Activated B cell treated with CpG ODN at 0.5 μM for 24 hours (primary cell): ENCODE data around the gene MAML2. TPM values are rescaled to one million over a fixed set of nuclear protein-coding genes. Genes with fewer than 3 reads are reported as not detected.

Source experiments
- ATAC-seq: fragments of 200-7000 bp; cut with Tn5 transposase; one replicate; pipeline ENCODE4 v1.10.0; 2021; ENCODE audit warnings: low read depth, mild to moderate bottlenecking, moderate library complexity
- CTCF ChIA-PET: fragments of 350-600 bp; sonication (Branson Sonifier 250); formaldehyde crosslinking; loops from one replicate; lab custom pipeline; 2021; ENCODE audit warnings: antibody characterized with exemption; lab: Charles Lee
- POLR2A ChIA-PET: fragments of 350-600 bp; sonication (Branson Sonifier 250); formaldehyde crosslinking; loops from one replicate; lab custom pipeline; 2021; ENCODE audit warnings: antibody characterized with exemption; lab: Charles Lee
- DNase-seq: peaks from one replicate; pipeline ENCODE4 v3.0.0; 2022
- H3K27ac Mint-ChIP-seq: one replicate; pipeline ENCODE4 v1.8.0; 2020; ENCODE audit warnings: mixed read lengths
- H3K27me3 Mint-ChIP-seq: one replicate; pipeline ENCODE4 v1.8.0; 2021; ENCODE audit warnings: mixed read lengths
- H3K36me3 Mint-ChIP-seq: one replicate; pipeline ENCODE4 v1.8.0; 2021; ENCODE audit warnings: low read depth, mixed read lengths
- H3K4me1 Mint-ChIP-seq: one replicate; pipeline ENCODE4 v1.8.0; 2021; ENCODE audit warnings: mixed read lengths
- H3K4me3 Mint-ChIP-seq: one replicate; pipeline ENCODE4 v1.8.0; 2020; ENCODE audit warnings: mild to moderate bottlenecking, mixed read lengths
- H3K9me3 Mint-ChIP-seq: one replicate; pipeline ENCODE4 v1.8.0; 2020; ENCODE audit warnings: mixed read lengths
- intact Hi-C: fragments of 100-400 bp; cut with micrococcal nuclease; formaldehyde crosslinking; loops from one replicate; pipeline ENCODE4 v1.15.1; 2024
- total RNA-seq: library from RNA; stranded (reverse); gene quantifications from 2 replicates; pipeline ENCODE4 v1.2.3, GENCODE V29; 2022
- TF ChIP-seq, protein P1 (sequence below): fragments of 200-600 bp; IDR thresholded peaks from one replicate; pipeline ENCODE4 v1.8.0; 2022; ENCODE audit warnings: antibody characterized with exemption, mild to moderate bottlenecking

The MAML2 gene
- total RNA-seq, 1 donor from 2014 or later = 24.8 TPM

DNA sequence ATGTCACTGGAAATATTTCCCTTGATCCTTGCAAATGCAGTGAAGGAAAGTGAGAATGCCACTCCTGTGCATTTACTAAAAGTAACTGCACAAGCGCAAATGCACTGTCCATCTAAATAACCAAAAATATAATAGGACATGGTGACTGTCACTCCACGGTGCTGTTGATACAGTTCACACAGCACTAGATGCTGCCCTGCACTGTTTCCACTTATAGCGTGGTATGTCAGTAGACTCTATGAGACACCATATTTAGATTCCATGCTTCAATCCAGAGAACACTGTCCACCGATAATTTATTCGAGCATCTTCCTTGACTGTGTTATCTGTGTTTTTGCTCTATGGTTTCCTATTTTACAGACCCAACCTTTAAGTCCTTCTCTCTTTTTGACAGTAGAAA lies 125.8 kb downstream of the MAML2 start:
- no peaks in the 10 kb centered on the region for H3K27me3 Mint-ChIP-seq
- no peak overlapping the region for H3K4me3 Mint-ChIP-seq
- POLR2A ChIA-PET = interaction anchor here (1.6 kb wide), 1 partner anchor 26 kb away, joined by 4 read pairs; no protein-coding TSS in a partner anchor
- H3K4me1 Mint-ChIP-seq = peaks cover 90% of the 10 kb centered on the region
- TF ChIP-seq, protein P1, sequence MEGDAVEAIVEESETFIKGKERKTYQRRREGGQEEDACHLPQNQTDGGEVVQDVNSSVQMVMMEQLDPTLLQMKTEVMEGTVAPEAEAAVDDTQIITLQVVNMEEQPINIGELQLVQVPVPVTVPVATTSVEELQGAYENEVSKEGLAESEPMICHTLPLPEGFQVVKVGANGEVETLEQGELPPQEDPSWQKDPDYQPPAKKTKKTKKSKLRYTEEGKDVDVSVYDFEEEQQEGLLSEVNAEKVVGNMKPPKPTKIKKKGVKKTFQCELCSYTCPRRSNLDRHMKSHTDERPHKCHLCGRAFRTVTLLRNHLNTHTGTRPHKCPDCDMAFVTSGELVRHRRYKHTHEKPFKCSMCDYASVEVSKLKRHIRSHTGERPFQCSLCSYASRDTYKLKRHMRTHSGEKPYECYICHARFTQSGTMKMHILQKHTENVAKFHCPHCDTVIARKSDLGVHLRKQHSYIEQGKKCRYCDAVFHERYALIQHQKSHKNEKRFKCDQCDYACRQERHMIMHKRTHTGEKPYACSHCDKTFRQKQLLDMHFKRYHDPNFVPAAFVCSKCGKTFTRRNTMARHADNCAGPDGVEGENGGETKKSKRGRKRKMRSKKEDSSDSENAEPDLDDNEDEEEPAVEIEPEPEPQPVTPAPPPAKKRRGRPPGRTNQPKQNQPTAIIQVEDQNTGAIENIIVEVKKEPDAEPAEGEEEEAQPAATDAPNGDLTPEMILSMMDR = no peak
- DNase-seq = no peak
- H3K27ac Mint-ChIP-seq = peak overlapping the region; percentile 99
- no peaks in the 10 kb centered on the region for H3K9me3 Mint-ChIP-seq
- CTCF ChIA-PET = interaction anchor here (0.8 to 1.3 kb wide), 2 partner anchors 125 to 126 kb away, joined by 3 to 6 read pairs; partner anchors contain the start of gene MAML2
- peaks cover under 1% of the 10 kb centered on the region for H3K36me3 Mint-ChIP-seq
- intact Hi-C loops = loop anchor here (2.0 to 5.0 kb wide), 2 partner anchors 14 to 430 kb away; partner anchors contain the start of gene FAM76B
- ATAC-seq = no peak

DNA sequence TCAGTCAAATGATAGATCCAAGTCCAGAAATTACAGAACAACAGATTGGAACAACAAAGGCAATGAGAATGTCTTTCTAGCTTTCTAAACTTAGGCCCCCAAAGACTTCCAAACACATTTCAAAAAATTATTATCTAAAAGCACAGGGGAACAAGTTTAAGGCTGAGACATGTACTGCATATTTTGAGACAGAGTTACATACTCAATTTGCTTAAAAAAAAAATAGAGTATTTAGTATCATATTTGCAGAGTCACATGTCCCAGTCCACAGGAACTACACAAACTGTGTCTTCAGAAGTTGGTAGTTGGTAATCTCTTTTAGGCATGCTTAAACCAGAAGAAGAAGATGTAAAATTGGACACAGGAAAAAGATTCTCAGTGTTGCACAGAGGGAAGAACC lies 127.2 kb downstream of the MAML2 start:
- DNase-seq = no peak
- ATAC-seq = no peak
- Mint-ChIP-seq H3K27me3 (no peaks in the 10 kb centered on the region), H3K4me3 (peak overlapping the region; percentile 78), H3K4me1 (peaks cover 87% of the 10 kb centered on the region), H3K27ac (peak overlapping the region; percentile 99), H3K36me3 (no peaks in the 10 kb centered on the region), H3K9me3 (no peaks in the 10 kb centered on the region)
- POLR2A ChIA-PET = interaction anchor here (0.8 to 1.9 kb wide), 4 partner anchors 27 to 127 kb away, joined by 4 to 14 read pairs (median 6); partner anchors contain the start of gene MAML2
- TF ChIP-seq, protein P1 = no peak
- intact Hi-C loops = loop anchor here (1.0 to 5.0 kb wide), 6 partner anchors 12 to 429 kb away; partner anchors contain the start of gene FAM76B
- CTCF ChIA-PET = interaction anchor here (1.0 to 3.8 kb wide), 2 partner anchors 122 to 127 kb away, joined by 3 to 19 read pairs; partner anchors contain the start of gene MAML2

DNA sequence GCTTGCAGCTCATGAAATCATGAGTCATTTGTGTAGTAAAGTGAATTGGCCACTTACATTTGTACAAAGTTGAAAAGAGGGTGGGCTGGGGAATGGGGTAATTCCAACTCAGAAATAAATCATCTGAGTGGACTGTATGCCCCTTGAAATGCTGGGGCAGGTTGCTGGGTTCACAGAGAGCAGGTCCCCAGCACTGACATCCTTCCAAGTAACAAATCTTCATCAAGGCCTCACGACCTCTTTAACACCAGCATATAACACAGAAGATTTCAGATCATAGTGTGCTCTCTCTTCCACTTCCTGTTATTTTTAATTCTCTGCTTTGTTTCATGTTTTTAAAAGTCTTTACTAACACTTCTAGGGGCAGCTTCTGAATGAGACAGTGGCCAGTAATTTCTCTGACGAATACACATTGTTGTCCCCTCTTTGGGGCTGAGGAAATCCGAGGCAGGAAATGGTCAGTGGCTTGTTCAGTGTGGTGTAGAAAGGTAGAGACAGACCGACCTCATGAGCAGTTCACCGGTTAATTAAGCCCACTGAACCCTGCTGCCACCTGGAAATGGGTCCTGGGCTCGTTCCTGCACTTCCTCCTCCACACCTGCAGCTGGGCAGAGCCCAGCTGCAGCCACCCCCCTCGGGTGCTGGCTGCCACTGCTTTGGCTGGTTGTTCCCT lies 127.7 kb downstream of the MAML2 start:
- peaks cover 83% of the 10 kb centered on the region for H3K4me1 Mint-ChIP-seq
- H3K9me3 Mint-ChIP-seq = no peaks in the 10 kb centered on the region
- DNase-seq (peak; percentile 30), ATAC-seq (peak; percentile 82)
- H3K4me3 Mint-ChIP-seq = peak overlapping the region; percentile 78
- peak overlapping the region; percentile 99 for H3K27ac Mint-ChIP-seq
- H3K36me3 Mint-ChIP-seq = no peaks in the 10 kb centered on the region
- ChIA-PET CTCF (interaction anchor here (1.0 to 3.8 kb wide), 2 partner anchors 122 to 127 kb away, joined by 3 to 19 read pairs; partner anchors contain the start of gene MAML2), POLR2A (interaction anchor here (0.6 to 1.9 kb wide), 10 partner anchors 11 to 128 kb away, joined by 3 to 14 read pairs (median 4); partner anchors contain the start of gene MAML2)
- intact Hi-C loops = loop anchor here (1.0 to 5.0 kb wide), 5 partner anchors 11 to 428 kb away; partner anchors contain the start of gene FAM76B
- TF ChIP-seq, protein P1 = no peak
- no peaks in the 10 kb centered on the region for H3K27me3 Mint-ChIP-seq

DNA sequence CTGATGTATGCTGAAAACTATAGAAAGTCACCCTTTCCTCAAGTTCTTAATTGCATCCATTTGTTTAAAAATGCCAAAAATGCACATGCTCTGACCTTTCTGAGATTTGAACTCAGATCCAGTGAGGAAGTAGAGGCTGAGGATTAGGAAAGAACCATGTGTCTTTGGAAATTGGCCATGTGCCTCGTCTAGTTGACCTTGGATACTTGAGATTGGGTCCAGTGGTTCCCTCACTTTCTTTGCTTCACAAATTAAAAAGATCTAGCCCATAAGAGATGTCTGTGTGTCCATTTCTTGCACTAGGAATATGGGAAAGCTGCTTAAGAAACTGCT lies 128.3 kb downstream of the MAML2 start:
- ChIA-PET CTCF (interaction anchor here (3.8 kb wide), 1 partner anchor 128 kb away, joined by 19 read pairs; the partner anchor contains the start of gene MAML2), POLR2A (interaction anchor here (0.6 to 1.9 kb wide), 9 partner anchors 12 to 128 kb away, joined by 3 to 14 read pairs (median 5); partner anchors contain the start of gene MAML2)
- H3K27me3 Mint-ChIP-seq = no peaks in the 10 kb centered on the region
- peak overlapping the region; percentile 78 for H3K4me3 Mint-ChIP-seq
- TF ChIP-seq, protein P1 = no peak
- H3K36me3 Mint-ChIP-seq = no peaks in the 10 kb centered on the region
- H3K4me1 Mint-ChIP-seq = peaks cover 78% of the 10 kb centered on the region
- ATAC-seq (no peak), DNase-seq (no peak)
- H3K27ac Mint-ChIP-seq = peak overlapping the region; percentile 99
- H3K9me3 Mint-ChIP-seq = no peaks in the 10 kb centered on the region
- intact Hi-C loops = loop anchor here (1.0 to 5.0 kb wide), 5 partner anchors 10 to 427 kb away; partner anchors contain the start of gene FAM76B

DNA sequence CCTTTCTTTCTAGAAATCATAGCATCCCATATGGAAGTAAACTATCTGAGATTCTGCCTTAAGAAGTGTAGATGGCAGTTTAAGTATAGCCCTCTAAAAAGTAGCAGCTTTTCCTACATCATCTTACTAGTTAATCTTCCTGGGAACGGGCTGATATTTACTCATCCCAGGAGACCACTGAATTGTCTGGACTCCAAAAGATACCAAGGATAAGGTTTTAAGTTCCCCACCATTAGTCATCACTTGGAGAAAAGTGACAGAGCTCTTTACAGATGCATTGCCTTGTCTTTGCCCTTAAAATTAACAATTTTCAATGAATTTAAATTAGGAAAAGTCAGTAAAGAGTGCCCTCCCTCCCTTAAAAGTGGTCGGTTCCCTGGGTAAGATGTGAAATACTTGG lies 129.5 kb downstream of the MAML2 start:
- Mint-ChIP-seq H3K9me3 (no peaks in the 10 kb centered on the region), H3K4me3 (no peak overlapping the region), H3K27me3 (no peaks in the 10 kb centered on the region), H3K4me1 (peaks cover 76% of the 10 kb centered on the region), H3K36me3 (peaks cover under 1% of the 10 kb centered on the region), H3K27ac (peak overlapping the region; percentile 78)
- ChIA-PET CTCF (interaction anchor here (0.6 to 3.8 kb wide), 3 partner anchors 129 to 1120 kb away, joined by 3 to 19 read pairs (median 3); partner anchors contain the start of gene MAML2), POLR2A (no interaction called here)
- no peak for DNase-seq
- ATAC-seq = no peak
- TF ChIP-seq, protein P1 = no peak
- intact Hi-C loops = no loop called here
